ENCODE results near the gene HSDL1.
"Not testable (repeated sequence)": the region's sequence is repeated elsewhere in the genome, so short reads cannot be mapped to it uniquely, and the experiment has no call there.

Gene HSDL1

GRCh38 chr16:84118315-84118714 is 26.7 kb downstream of the HSDL1 start:
- H4K91ac ChIP-seq (ENCODE audit: low read depth, low read length); H3K27ac ChIP-seq (ENCODE audit: low read depth, low read length); H2BK12ac ChIP-seq (ENCODE audit: low read length); H3K18ac ChIP-seq (ENCODE audit: low read length); H4K12ac ChIP-seq (ENCODE audit: low read depth, low read length); H3K4ac ChIP-seq (ENCODE audit: low read depth, low read length); H2AFZ ChIP-seq (ENCODE audit: insufficient read depth, low read length, poor library complexity); H3K4me1 ChIP-seq (ENCODE audit: control insufficient read depth in 1 of 2, insufficient read depth in 2 of 2, low read length in 2 of 2); H2BK5ac ChIP-seq (ENCODE audit: low read depth, low read length, poor library complexity); H2BK120ac ChIP-seq (ENCODE audit: insufficient read depth, low read length, poor library complexity); H4K8ac ChIP-seq (ENCODE audit: low read depth, low read length); H3K36me3 ChIP-seq (ENCODE audit: control insufficient read depth in 1 of 2, insufficient read depth in 2 of 2, low read length in 2 of 2); H3K14ac ChIP-seq (ENCODE audit: low read length); DNase-seq; H3K9ac ChIP-seq (ENCODE audit: low read length); H3K27me3 ChIP-seq (ENCODE audit: insufficient read depth, low read length); H3K23ac ChIP-seq (ENCODE audit: low read length); H3K9me3 ChIP-seq (ENCODE audit: insufficient read depth, low read depth, low read length); H3K4me2 ChIP-seq (ENCODE audit: low read length); H3K4me3 ChIP-seq (ENCODE audit: low read depth, low read length); H2AK5ac ChIP-seq (ENCODE audit: low read length): not testable (repeated sequence)
- Histone ChIP-seq H3K79me2 (ENCODE audit: control insufficient read depth, insufficient read depth, low read length, poor library complexity) (peaks cover 10% of the 10 kb centered on the region), H3K79me1 (ENCODE audit: low read length) (peaks cover 11% of the 10 kb centered on the region)
- WGBS (ENCODE audit: extremely low coverage, insufficient coverage, insufficient read length): no CpG with 5 or more reads among the region's 5 CpGs

DNA sequence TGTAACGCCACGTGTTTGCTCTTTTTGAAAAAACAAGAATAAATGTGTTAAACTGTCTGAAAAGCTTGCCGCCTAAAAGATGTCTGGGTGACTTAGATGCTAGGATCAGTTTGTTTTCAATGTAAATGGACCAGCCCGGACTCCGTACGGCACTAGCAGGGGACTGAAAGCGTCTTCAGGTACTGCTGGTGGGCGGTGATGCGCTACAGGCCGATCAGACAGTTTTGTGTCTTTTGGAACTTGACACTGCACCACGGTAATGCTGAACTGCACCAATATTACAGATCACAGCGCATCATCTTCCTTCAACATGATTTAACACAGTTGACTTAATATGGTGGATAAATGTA is 27.5 kb downstream of the HSDL1 start:
- H3K4me1 ChIP-seq (ENCODE audit: control insufficient read depth in 1 of 2, insufficient read depth in 2 of 2, low read length in 2 of 2): peaks cover 2 to 4% of the 10 kb centered on the region in 2 experiments
- H2BK120ac ChIP-seq (ENCODE audit: insufficient read depth, low read length, poor library complexity): no peak overlapping the region
- H3K79me2 ChIP-seq (ENCODE audit: control insufficient read depth, insufficient read depth, low read length, poor library complexity): peaks cover 10% of the 10 kb centered on the region
- WGBS (ENCODE audit: extremely low coverage, insufficient coverage, insufficient read length): no CpG with 5 or more reads among the region's 12 CpGs
- peaks cover 0 to 3% of the 10 kb centered on the region in 2 experiments for H3K36me3 ChIP-seq (ENCODE audit: control insufficient read depth in 1 of 2, insufficient read depth in 2 of 2, low read length in 2 of 2)
- H4K12ac ChIP-seq (ENCODE audit: low read depth, low read length): peak overlapping the region; percentile 95
- peak overlapping the region; percentile 55 for H3K18ac ChIP-seq (ENCODE audit: low read length)
- H2AK5ac ChIP-seq (ENCODE audit: low read length): no peak overlapping the region
- H4K91ac ChIP-seq (ENCODE audit: low read depth, low read length): peak overlapping the region; percentile 84
- H3K9me3 ChIP-seq (ENCODE audit: insufficient read depth, low read depth, low read length): no peaks in the 10 kb centered on the region
- H3K23ac ChIP-seq (ENCODE audit: low read length): no peak overlapping the region
- H2BK12ac ChIP-seq (ENCODE audit: low read length): no peak overlapping the region
- no peaks in the 10 kb centered on the region for H3K27me3 ChIP-seq (ENCODE audit: insufficient read depth, low read length)
- peak overlapping the region; percentile 94 for H4K8ac ChIP-seq (ENCODE audit: low read depth, low read length)
- H3K14ac ChIP-seq (ENCODE audit: low read length): peak overlapping the region; percentile 87
- peaks cover 11% of the 10 kb centered on the region for H3K79me1 ChIP-seq (ENCODE audit: low read length)
- peak overlapping the region; percentile 99 for H3K9ac ChIP-seq (ENCODE audit: low read length)
- peak overlapping the region; percentile 46 for H3K4ac ChIP-seq (ENCODE audit: low read depth, low read length)
- peak overlapping the region; percentile 94 for H3K4me3 ChIP-seq (ENCODE audit: low read depth, low read length)
- peak overlapping the region; percentile 25 for H2BK5ac ChIP-seq (ENCODE audit: low read depth, low read length, poor library complexity)
- peak in 1 of 2 donors; percentile 33 for DNase-seq
- H3K4me2 ChIP-seq (ENCODE audit: low read length): peak overlapping the region; percentile 90
- peak overlapping the region; percentile 75 for H2AFZ ChIP-seq (ENCODE audit: insufficient read depth, low read length, poor library complexity)
- H3K27ac ChIP-seq (ENCODE audit: low read depth, low read length): no peak overlapping the region

GRCh38 chr16:84116720-84117493 is 28.1 kb downstream of the HSDL1 start, which contains the start of gene MBTPS1:
TSS of gene MBTPS1 (minus strand) at chr16:84116942. CDS start at chr16:84101783, 15,159 bp downstream.
- peak within 1 kb of the TSS; percentile 96 for H2AFZ ChIP-seq (ENCODE audit: insufficient read depth, low read length, poor library complexity)
- H3K4me2 ChIP-seq (ENCODE audit: low read length): peak within 1 kb of the TSS; percentile 90
- H3K18ac ChIP-seq (ENCODE audit: low read length): peak within 1 kb of the TSS; percentile 97
- peak within 1 kb of the TSS; percentile 99 for H3K9ac ChIP-seq (ENCODE audit: low read length)
- H3K23ac ChIP-seq (ENCODE audit: low read length): no peak within 1 kb of the TSS
- WGBS (ENCODE audit: extremely low coverage, insufficient coverage, insufficient read length): no CpG with 5 or more reads among the region's 94 CpGs
- peak within 1 kb of the TSS; percentile 82 for H3K27ac ChIP-seq (ENCODE audit: low read depth, low read length)
- peaks cover 11% of the 10 kb centered on the region for H3K79me1 ChIP-seq (ENCODE audit: low read length)
- no peaks in the 10 kb centered on the region for H3K27me3 ChIP-seq (ENCODE audit: insufficient read depth, low read length)
- H3K4me1 ChIP-seq (ENCODE audit: control insufficient read depth in 1 of 2, insufficient read depth in 2 of 2, low read length in 2 of 2): peaks cover 2 to 4% of the 10 kb centered on the region in 2 experiments
- no peaks in the 10 kb centered on the region for H3K9me3 ChIP-seq (ENCODE audit: insufficient read depth, low read depth, low read length)
- peak within 1 kb of the TSS; percentile 78 for H3K4ac ChIP-seq (ENCODE audit: low read depth, low read length)
- peaks cover 0 to 3% of the 10 kb centered on the region in 2 experiments for H3K36me3 ChIP-seq (ENCODE audit: control insufficient read depth in 1 of 2, insufficient read depth in 2 of 2, low read length in 2 of 2)
- DNase-seq: peak; percentile 99
- H3K14ac ChIP-seq (ENCODE audit: low read length): peak within 1 kb of the TSS; percentile 96
- H3K4me3 ChIP-seq (ENCODE audit: low read depth, low read length): peak within 1 kb of the TSS; percentile 94
- peaks cover 10% of the 10 kb centered on the region for H3K79me2 ChIP-seq (ENCODE audit: control insufficient read depth, insufficient read depth, low read length, poor library complexity)
- no peak within 1 kb of the TSS for H2BK12ac ChIP-seq (ENCODE audit: low read length)
- peak within 1 kb of the TSS; percentile 97 for H4K8ac ChIP-seq (ENCODE audit: low read depth, low read length)
- peak within 1 kb of the TSS; percentile 96 for H2AK5ac ChIP-seq (ENCODE audit: low read length)
- H2BK5ac ChIP-seq (ENCODE audit: low read depth, low read length, poor library complexity): peak within 1 kb of the TSS; percentile 81
- peak within 1 kb of the TSS; percentile 81 for H2BK120ac ChIP-seq (ENCODE audit: insufficient read depth, low read length, poor library complexity)
- peak within 1 kb of the TSS; percentile 91 for H4K91ac ChIP-seq (ENCODE audit: low read depth, low read length)
- peak within 1 kb of the TSS; percentile 95 for H4K12ac ChIP-seq (ENCODE audit: low read depth, low read length)

DNA sequence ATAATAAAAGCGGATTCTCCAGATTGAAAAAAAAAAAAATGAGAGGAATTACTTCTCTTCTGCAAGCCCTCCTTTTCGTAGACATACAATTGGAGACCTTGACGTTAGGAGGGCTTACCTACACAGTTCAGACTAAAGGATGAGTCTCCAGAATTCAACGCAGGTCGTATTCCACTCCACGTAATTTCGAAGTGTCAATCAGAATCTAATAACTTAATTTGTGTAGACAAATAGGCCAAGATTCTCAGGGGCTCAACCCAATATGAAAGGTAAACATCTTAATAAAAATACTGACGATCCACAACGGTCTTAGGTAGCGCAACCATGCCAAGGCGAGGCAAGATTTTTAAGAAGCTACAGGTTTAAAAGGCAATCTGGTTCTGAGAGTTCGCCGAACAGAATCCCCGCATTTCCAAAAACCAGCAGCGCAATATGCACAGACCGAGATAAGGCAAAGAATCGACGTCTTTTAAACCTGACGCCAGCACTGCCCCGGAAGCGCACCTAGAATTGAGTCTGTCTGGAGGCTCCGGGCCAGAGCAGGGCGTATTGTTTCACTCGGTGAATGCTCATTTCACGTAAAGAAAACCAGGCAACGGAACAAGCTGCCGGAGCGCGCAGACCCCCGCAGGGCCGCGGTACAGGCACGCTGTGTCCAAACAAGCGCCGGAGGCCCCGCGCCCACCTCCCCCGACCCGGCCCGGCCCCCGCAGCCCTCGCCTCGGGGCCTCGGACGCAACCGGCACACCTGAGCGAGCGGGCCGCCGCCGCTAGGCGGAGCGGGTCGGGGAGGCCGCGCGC is 28.9 kb downstream of the HSDL1 start:
- Histone ChIP-seq H3K18ac (ENCODE audit: low read length) (peak overlapping the region; percentile 97), H3K23ac (ENCODE audit: low read length) (no peak overlapping the region), H3K27ac (ENCODE audit: low read depth, low read length) (peak overlapping the region; percentile 82), H3K36me3 (ENCODE audit: control insufficient read depth in 1 of 2, insufficient read depth in 2 of 2, low read length in 2 of 2) (peaks cover 0 to 3% of the 10 kb centered on the region in 2 experiments), H3K14ac (ENCODE audit: low read length) (peak overlapping the region; percentile 96), H2BK12ac (ENCODE audit: low read length) (no peak overlapping the region), H4K91ac (ENCODE audit: low read depth, low read length) (peak overlapping the region; percentile 91), H3K79me2 (ENCODE audit: control insufficient read depth, insufficient read depth, low read length, poor library complexity) (peaks cover 10% of the 10 kb centered on the region), H2BK120ac (ENCODE audit: insufficient read depth, low read length, poor library complexity) (peak overlapping the region; percentile 81), H3K4ac (ENCODE audit: low read depth, low read length) (peak overlapping the region; percentile 78), H4K12ac (ENCODE audit: low read depth, low read length) (peak overlapping the region; percentile 90), H3K9me3 (ENCODE audit: insufficient read depth, low read depth, low read length) (no peaks in the 10 kb centered on the region), H2BK5ac (ENCODE audit: low read depth, low read length, poor library complexity) (peak overlapping the region; percentile 81), H3K4me2 (ENCODE audit: low read length) (peak overlapping the region; percentile 90), H3K9ac (ENCODE audit: low read length) (peak overlapping the region; percentile 74), H3K79me1 (ENCODE audit: low read length) (peaks cover 11% of the 10 kb centered on the region), H2AK5ac (ENCODE audit: low read length) (no peak overlapping the region), H2AFZ (ENCODE audit: insufficient read depth, low read length, poor library complexity) (peak overlapping the region; percentile 96), H4K8ac (ENCODE audit: low read depth, low read length) (peak overlapping the region; percentile 97), H3K4me3 (ENCODE audit: low read depth, low read length) (peak overlapping the region; percentile 94), H3K4me1 (ENCODE audit: control insufficient read depth in 1 of 2, insufficient read depth in 2 of 2, low read length in 2 of 2) (peaks cover 2 to 4% of the 10 kb centered on the region in 2 experiments), H3K27me3 (ENCODE audit: insufficient read depth, low read length) (no peaks in the 10 kb centered on the region)
- peak; percentile 61 to 80 for DNase-seq
- WGBS (ENCODE audit: extremely low coverage, insufficient coverage, insufficient read length): no CpG with 5 or more reads among the region's 57 CpGs

Measured in trophoblast cell (in vitro differentiated cells and primary cell).